ENCODE measurements around the gene CDKAL1. TPM values are rescaled to one million over a fixed set of nuclear protein-coding genes. Genes with fewer than 3 reads are reported as not detected.

CDKAL1 gene
- total and polyA plus RNA-seq, 2 of the 8 experiments (the other 6 are each of a cell fraction or from before 2014, with no cell fraction given), result 8.4 to 24.6 TPM

- no peak overlapping the region for H3K56ac ChIP-seq (replicated peaks; ENCODE audit: insufficient read length, low read depth, low read length)
- H2AFZ ChIP-seq (ENCODE audit: low read length), result no peak overlapping the region
- peaks cover 0 to 6% (median under 1%) of the 10 kb centered on the region in 4 experiments; a peak in 3 of 7 replicates for H3K4me1 ChIP-seq (replicated peaks in 1 of 4; ENCODE audit: control insufficient read depth in 3 of 4, insufficient read depth in 4 of 4, low read length in 3 of 4)
- no peaks in the 10 kb centered on the region for H3K23me2 ChIP-seq (ENCODE audit: low read depth, low read length)
- H3K14ac ChIP-seq (ENCODE audit: insufficient read length), result no peak overlapping the region
- 90% methylated on average over 2 of the region's 2 CpGs; no CpG with 5 or more reads in 1 of the 2 experiments for WGBS, 2 experiments (ENCODE audit: extremely low coverage in 1 of 2, insufficient coverage in 1 of 2, insufficient read length in 1 of 2, insufficient replicate concordance in 2 of 2, low coverage in 1 of 2, low lambda C conversion rate in 2 of 2, missing lambda C conversion rate in 1 of 2)
- CTCF ChIA-PET (ENCODE audit: partially characterized antibody), result interaction anchor here (1.1 kb wide), 1 partner anchor 10 kb away, joined by 5 read pairs; no protein-coding TSS in a partner anchor
- H2BK5ac ChIP-seq (ENCODE audit: low read depth, low read length), result no peak overlapping the region
- no peak overlapping the region for H2BK15ac ChIP-seq (ENCODE audit: low read length)
- H3K9ac ChIP-seq (replicated peaks in 1 of 4; ENCODE audit: extremely low read depth in 1 of 4, low read depth in 3 of 4, low read length in 3 of 4), result no peak overlapping the region
- no peak overlapping the region for H3K4ac ChIP-seq (replicated peaks; ENCODE audit: insufficient read length, low read depth, low read length)
- DNase-seq (ENCODE audit: low read depth in 1 of 2, low spot score in 2 of 2) (no peak), FAIRE-seq (no peak)
- H2BK120ac ChIP-seq (replicated peaks; ENCODE audit: low read depth, low read length), result no peak overlapping the region
- no peaks in the 10 kb centered on the region for H4K20me1 ChIP-seq (replicated peaks in 1 of 2; ENCODE audit: control insufficient read depth in 1 of 2, insufficient read depth in 2 of 2, low read length in 2 of 2)
- no peak overlapping the region for H3K18ac ChIP-seq (ENCODE audit: extremely low read depth, low read length)
- H3K23ac ChIP-seq (ENCODE audit: insufficient read length), result no peak overlapping the region
- no peak overlapping the region for H4K8ac ChIP-seq (ENCODE audit: extremely low read depth, insufficient read depth, low read length)
- no peaks in the 10 kb centered on the region for H3K9me3 ChIP-seq (ENCODE audit: insufficient read depth in 2 of 2, low read depth in 1 of 2, low read length in 1 of 2)
- no peak overlapping the region for H4K5ac ChIP-seq (ENCODE audit: insufficient read length, low read depth, low read length)
- H2BK12ac ChIP-seq (ENCODE audit: low read depth, low read length), result no peak overlapping the region
- no peak overlapping the region for H4K91ac ChIP-seq (replicated peaks; ENCODE audit: insufficient read length, low read length)
- no peaks in the 10 kb centered on the region for H3K36me3 ChIP-seq (ENCODE audit: control insufficient read depth in 2 of 4, insufficient read depth in 4 of 4, low read length in 3 of 4)
- POLR2A ChIA-PET (ENCODE audit: partially characterized antibody), result interaction anchor here (0.9 kb wide), 1 partner anchor 10 kb away, joined by 3 read pairs; no protein-coding TSS in a partner anchor
- no peak overlapping the region for H2AK5ac ChIP-seq (ENCODE audit: low read depth, low read length)
- no peaks in the 10 kb centered on the region for H3K79me1 ChIP-seq (ENCODE audit: low read depth, low read length)
- no peaks in the 10 kb centered on the region for H3K27me3 ChIP-seq (replicated peaks in 1 of 4; ENCODE audit: control insufficient read depth in 3 of 4, extremely low read depth in 1 of 4, insufficient read depth in 3 of 4, low read length in 3 of 4)
- no peak overlapping the region for H3K4me3 ChIP-seq (ENCODE audit: extremely low read depth in 1 of 4, insufficient read depth in 2 of 4, low read depth in 3 of 4, low read length in 4 of 4)
- H2BK20ac ChIP-seq (ENCODE audit: low read length), result no peak overlapping the region
- H3K4me2 ChIP-seq (ENCODE audit: insufficient read depth in 1 of 2, low read depth in 2 of 2, low read length in 2 of 2), result no peak overlapping the region
- H3K79me2 ChIP-seq (ENCODE audit: control insufficient read depth in 1 of 2, insufficient read depth in 2 of 2, low read length in 2 of 2), result no peaks in the 10 kb centered on the region
- H3K27ac ChIP-seq (ENCODE audit: low read depth, low read length), result no peak overlapping the region
- TF ChIP-seq CEBPB (IDR thresholded peaks at IDR 0.05; ENCODE audit: low read depth, low read length), result no peak
- TF ChIP-seq CTBP2 (IDR thresholded peaks at IDR 0.05; ENCODE audit: borderline replicate concordance, insufficient read depth, insufficient read length, low read length), result no peak
- TF ChIP-seq RAD21 (IDR thresholded peaks at IDR 0.05 in 1 of 2, conservative IDR thresholded peaks at IDR 0.05 in 1 of 2; ENCODE audit: low read depth in 2 of 2, low read length in 2 of 2), result no peak
- no peak for TF ChIP-seq EP300 (IDR thresholded peaks at IDR 0.05; ENCODE audit: borderline replicate concordance in 1 of 2, low read depth in 2 of 2, low read length in 2 of 2)
- TF ChIP-seq E2F6 (IDR thresholded peaks at IDR 0.05), result no peak
- TF ChIP-seq HDAC6 (IDR thresholded peaks at IDR 0.05; ENCODE audit: low read depth, low read length), result no peak
- no peak for TF ChIP-seq GABPA (IDR thresholded peaks at IDR 0.05; ENCODE audit: borderline replicate concordance, insufficient read depth, low read length)
- no peak for TF ChIP-seq ATF2 (IDR thresholded peaks at IDR 0.05; ENCODE audit: low read length)
- TF ChIP-seq USF2 (IDR thresholded peaks at IDR 0.05; ENCODE audit: low read length), result no peak
These were observed 694.2 kb downstream of the CDKAL1 start for GRCh38 chr6:21228411-21228810.

All from H1 (cell line).